AG09319 (cell line): Measurements from ENCODE around the gene MCUR1.
"Not testable (repeated sequence)": the region's sequence is repeated elsewhere in the genome, so short reads cannot be mapped to it uniquely, and the experiment has no call there.

ENCODE experiments used
- DNase-seq: peaks from one replicate; pipeline ENCODE4 v3.0.0-alpha.2; 2010; ENCODE audit warnings: low read depth; ENCODE audit errors: extremely low read depth
- TF ChIP-seq, protein P1 (sequence below): IDR thresholded peaks from 2 replicates; pipeline ENCODE4 v1.5.1; 2011; ENCODE audit warnings: low read depth, mild to moderate bottlenecking, inconsistent platforms, low read length, moderate library complexity

MCUR1 gene

DNA sequence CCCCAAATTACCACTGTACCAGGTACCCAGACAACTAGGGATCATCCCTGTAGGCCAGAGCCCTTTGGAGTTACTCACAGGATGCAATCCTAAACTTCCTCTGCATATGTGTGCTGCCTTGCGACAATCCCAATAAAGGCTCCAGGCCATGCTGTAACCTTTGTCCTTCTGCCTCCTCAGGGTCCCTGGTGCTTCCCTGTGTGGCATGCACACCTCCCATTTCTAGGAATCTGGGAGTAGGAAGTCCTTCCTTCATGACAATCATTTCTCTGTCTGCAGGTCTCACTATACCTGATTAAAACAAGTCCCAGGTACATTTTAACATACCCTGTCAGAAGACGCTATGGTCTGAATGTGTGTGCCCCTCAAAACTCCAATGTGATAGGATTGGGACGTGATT lies 37.0 kb upstream of the MCUR1 start:
- DNase-seq: no peak
- TF ChIP-seq, protein P1, sequence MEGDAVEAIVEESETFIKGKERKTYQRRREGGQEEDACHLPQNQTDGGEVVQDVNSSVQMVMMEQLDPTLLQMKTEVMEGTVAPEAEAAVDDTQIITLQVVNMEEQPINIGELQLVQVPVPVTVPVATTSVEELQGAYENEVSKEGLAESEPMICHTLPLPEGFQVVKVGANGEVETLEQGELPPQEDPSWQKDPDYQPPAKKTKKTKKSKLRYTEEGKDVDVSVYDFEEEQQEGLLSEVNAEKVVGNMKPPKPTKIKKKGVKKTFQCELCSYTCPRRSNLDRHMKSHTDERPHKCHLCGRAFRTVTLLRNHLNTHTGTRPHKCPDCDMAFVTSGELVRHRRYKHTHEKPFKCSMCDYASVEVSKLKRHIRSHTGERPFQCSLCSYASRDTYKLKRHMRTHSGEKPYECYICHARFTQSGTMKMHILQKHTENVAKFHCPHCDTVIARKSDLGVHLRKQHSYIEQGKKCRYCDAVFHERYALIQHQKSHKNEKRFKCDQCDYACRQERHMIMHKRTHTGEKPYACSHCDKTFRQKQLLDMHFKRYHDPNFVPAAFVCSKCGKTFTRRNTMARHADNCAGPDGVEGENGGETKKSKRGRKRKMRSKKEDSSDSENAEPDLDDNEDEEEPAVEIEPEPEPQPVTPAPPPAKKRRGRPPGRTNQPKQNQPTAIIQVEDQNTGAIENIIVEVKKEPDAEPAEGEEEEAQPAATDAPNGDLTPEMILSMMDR: no peak

DNA sequence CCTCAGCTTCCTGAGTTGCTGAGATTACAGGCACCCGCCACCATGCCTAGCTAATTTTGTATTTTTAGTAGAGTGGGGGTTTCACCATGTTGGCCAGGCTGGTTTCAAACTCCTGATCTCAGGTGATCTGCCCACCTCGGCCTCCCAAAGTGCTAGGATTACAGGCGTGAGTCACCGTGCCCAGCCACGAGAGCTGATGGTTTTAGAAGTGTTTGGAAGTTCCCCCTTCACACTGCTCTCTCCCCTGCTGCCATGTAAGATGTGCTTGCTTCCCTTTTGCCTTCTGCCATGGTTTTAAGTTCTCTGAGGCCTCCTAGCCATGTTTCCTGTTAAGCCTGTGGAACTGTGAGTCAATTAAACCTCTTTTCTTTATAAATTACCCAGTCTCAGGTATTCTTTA lies 36.3 kb upstream of the MCUR1 start:
- DNase-seq: not testable (repeated sequence)

DNA sequence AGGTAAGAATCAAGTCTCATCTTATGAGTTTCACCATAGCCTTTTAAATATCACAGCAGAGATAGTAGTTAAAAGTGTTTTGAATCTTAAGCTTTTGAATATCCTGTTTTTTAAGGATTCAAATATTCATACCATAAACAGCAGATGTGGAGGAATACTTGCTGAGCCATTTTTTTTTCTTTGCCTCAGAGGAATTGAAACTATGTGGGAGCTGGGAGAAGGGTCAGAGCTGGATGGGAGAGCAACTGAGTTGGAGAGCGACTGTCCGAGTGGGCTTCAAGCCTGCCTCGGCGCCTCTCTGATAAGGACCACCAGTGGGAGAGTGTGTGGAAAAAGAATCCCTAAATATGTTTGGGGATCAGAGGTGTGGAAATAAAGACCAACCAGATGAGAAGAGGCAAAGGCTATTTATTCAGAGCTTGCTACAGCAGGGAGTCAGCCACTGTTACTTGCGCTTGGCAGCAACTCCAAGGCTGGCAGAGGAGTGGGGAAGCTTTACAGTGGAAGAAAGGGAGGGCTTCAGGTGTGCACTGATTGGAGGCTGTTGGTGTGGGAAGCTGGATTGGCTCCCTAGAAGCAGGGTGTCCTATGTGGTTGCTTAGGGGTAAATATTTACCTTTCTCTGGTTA lies 34.3 kb upstream of the MCUR1 start:
- no peak for DNase-seq

DNA sequence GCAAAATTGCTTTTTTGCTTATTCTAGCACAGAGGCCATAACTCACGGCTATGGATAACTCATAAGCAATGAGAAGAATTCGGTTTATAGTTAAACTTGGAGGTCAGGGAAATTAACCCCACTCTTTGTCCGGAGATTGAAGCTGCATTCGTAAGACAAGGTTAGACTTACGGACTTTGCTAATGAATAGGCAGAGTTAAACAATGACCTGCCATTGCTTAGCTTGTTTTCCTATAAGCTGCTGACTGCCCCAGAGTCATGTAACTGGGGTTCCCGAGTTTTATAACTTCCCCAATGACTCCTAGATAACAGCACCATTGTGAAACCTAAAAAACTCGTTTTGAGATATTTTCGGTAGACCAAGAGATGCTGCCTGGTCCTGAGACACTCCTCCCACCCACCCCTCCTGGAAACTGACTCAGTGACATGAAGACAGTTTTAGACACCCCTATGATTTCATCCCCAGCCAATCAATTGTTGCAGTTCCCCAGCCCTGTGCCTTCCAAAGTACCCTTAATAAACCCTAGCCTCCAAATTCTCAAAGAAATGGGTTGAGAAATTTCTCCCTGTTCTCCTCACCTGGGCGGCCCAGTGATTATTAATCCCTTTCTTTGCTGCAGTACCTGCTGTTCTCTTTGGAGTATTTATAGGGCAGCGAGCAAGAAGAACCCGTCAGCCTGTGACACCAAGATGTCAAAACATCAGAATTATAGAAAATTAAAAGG lies 33.1 kb upstream of the MCUR1 start:
- no peak for DNase-seq
- TF ChIP-seq, protein P1: no peak

More for the DNA sequence above, 34.3 kb upstream of the MCUR1 start:
- TF ChIP-seq, protein P1: no peak

DNA sequence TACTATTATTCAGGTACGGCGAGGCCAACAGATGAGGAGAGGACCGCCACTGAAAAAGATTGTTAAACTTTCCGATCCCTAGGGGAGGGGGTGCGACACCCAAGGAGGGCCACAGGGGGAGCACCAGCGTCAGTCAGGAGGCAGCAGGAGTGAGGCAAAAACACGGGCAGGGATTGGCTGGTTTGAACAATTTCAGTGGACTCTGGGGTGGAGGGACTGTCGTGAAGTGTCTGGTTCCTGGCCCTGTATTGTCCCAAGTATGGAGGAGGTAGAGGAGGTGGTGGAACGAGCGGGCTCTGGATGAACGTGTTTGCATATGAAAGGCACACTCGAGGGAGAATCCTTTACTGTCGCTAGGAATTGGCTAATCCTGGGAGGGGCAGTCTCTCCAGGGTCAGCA lies 32.5 kb upstream of the MCUR1 start:
- TF ChIP-seq, protein P1: no peak; the same call in 1 of the 2 replicates
- no peak for DNase-seq

DNA sequence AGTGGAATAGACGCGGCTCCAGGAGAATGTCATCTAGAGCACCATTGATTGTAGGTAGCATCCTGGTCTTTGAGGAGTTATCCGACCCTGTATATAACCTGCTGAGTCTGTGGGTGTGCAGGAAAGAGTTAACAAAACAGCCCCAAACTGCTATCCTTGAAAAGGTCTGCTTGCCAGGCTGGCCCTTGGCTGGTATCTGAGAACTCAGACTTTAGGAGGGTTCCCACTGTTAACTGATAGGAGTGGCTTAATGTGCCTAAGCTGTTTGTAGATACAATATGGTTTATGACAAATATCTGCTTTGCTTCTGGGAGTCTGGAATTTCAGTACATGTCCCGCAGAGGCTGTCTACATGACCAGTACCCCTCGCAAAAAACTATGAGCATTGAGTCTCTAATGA lies 27.6 kb upstream of the MCUR1 start:
- TF ChIP-seq, protein P1: no peak
- DNase-seq: no peak

DNA sequence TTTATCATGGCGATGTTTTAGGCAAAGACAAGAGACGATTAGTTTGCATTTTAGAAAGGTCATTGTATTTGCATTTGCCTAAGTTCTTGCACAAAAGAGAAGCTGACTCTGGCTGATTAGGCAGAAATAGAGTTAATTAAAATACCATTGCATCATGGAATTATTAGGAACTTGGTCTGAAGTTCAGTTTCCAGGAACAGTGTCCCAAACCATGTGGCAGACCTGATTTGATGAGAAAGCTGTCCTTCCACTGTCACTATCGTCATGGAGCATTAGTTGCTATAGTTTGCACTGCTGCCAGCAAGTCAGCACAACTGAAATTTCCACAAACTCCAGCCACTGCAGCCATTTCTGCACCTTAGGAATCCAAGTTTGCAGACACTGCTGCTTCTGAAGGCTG lies 24.3 kb upstream of the MCUR1 start:
- TF ChIP-seq, protein P1: no peak
- DNase-seq: no peak
